ENCODE measurements around the gene PLCE1. TPM values are rescaled to one million over a fixed set of nuclear protein-coding genes. Genes with fewer than 3 reads are reported as not detected.
"Not testable (repeated sequence)": the region's sequence is repeated elsewhere in the genome, so short reads cannot be mapped to it uniquely, and the experiment has no call there.

Gene PLCE1
- total RNA-seq, result under 1 TPM in 1 of 2 donors, not detected in 1; 0.06 TPM

GRCh38 chr10:93993782-93994437 is at the start of gene PLCE1:
Gene PLCE1, plus strand, starts transcription at chr10:93993931. Its CDS starts 37,116 bp downstream, at chr10:94031047.
- Mint-ChIP-seq H3K4me1 (ENCODE audit: low read depth in 2 of 2) (peaks cover 0 to 4% of the 10 kb centered on the region in 2 donors), H3K27me3 (peaks cover 40 to 68% of the 10 kb centered on the region in 2 donors), H3K27ac (no peak within 1 kb of the TSS), H3K4me3 (peak within 1 kb of the TSS; percentile 6), H3K36me3 (peaks cover 7% of the 10 kb centered on the region), H3K9me3 (no peaks in the 10 kb centered on the region)
- ATAC-seq (peak; percentile 48 to 70), DNase-seq (ENCODE audit: low spot score) (no peak)

- ATAC-seq, result no peak
- H3K4me1 Mint-ChIP-seq (ENCODE audit: low read depth in 2 of 2), result no peaks in the 10 kb centered on the region
- no peak overlapping the region for H3K4me3 Mint-ChIP-seq
- H3K36me3 Mint-ChIP-seq, result no peaks in the 10 kb centered on the region
- H3K27ac Mint-ChIP-seq, result no peak overlapping the region
- H3K27me3 Mint-ChIP-seq, result peaks cover 11 to 23% of the 10 kb centered on the region in 2 donors
- no peak for DNase-seq (ENCODE audit: low spot score)
- H3K9me3 Mint-ChIP-seq, result no peaks in the 10 kb centered on the region
These were observed 47.9 kb upstream of the PLCE1 start for GRCh38 chr10:93945819-93946218.

- DNase-seq (ENCODE audit: low spot score) (no peak), ATAC-seq (no peak)
- Mint-ChIP-seq H3K9me3 (no peaks in the 10 kb centered on the region), H3K36me3 (no peaks in the 10 kb centered on the region), H3K4me1 (ENCODE audit: low read depth in 2 of 2) (no peaks in the 10 kb centered on the region), H3K4me3 (no peak overlapping the region), H3K27me3 (peaks cover 11 to 23% of the 10 kb centered on the region in 2 donors), H3K27ac (no peak overlapping the region)
These were observed 46.7 kb upstream of the PLCE1 start for GRCh38 chr10:93947055-93947454.

- H3K27me3 Mint-ChIP-seq, result peaks cover 11 to 23% of the 10 kb centered on the region in 2 donors
- DNase-seq (ENCODE audit: low spot score) (no peak), ATAC-seq (no peak)
- H3K27ac Mint-ChIP-seq, result no peak overlapping the region
- H3K36me3 Mint-ChIP-seq, result no peaks in the 10 kb centered on the region
- no peak overlapping the region for H3K4me3 Mint-ChIP-seq
- H3K9me3 Mint-ChIP-seq, result no peaks in the 10 kb centered on the region
- H3K4me1 Mint-ChIP-seq (ENCODE audit: low read depth in 2 of 2), result no peaks in the 10 kb centered on the region
These were observed 46.2 kb upstream of the PLCE1 start for GRCh38 chr10:93947524-93947923.

- Mint-ChIP-seq H3K4me1 (ENCODE audit: low read depth in 2 of 2) (no peaks in the 10 kb centered on the region), H3K9me3 (no peaks in the 10 kb centered on the region), H3K27me3 (peaks cover 3 to 8% of the 10 kb centered on the region in 2 donors), H3K4me3 (no peak overlapping the region), H3K27ac (no peak overlapping the region), H3K36me3 (no peaks in the 10 kb centered on the region)
- DNase-seq (ENCODE audit: low spot score) (no peak), ATAC-seq (no peak)
These were observed 41.8 kb upstream of the PLCE1 start for GRCh38 chr10:93951905-93952304.

GRCh38 chr10:93954299-93954698 is 39.4 kb upstream of the PLCE1 start:
- H3K27ac Mint-ChIP-seq, result no peak overlapping the region
- no peak overlapping the region for H3K4me3 Mint-ChIP-seq
- H3K9me3 Mint-ChIP-seq, result no peaks in the 10 kb centered on the region
- no peaks in the 10 kb centered on the region for H3K27me3 Mint-ChIP-seq
- DNase-seq (ENCODE audit: low spot score), result no peak
- no peaks in the 10 kb centered on the region for H3K36me3 Mint-ChIP-seq
- ATAC-seq, result no peak
- H3K4me1 Mint-ChIP-seq (ENCODE audit: low read depth in 2 of 2), result no peaks in the 10 kb centered on the region

- Mint-ChIP-seq H3K9me3 (no peaks in the 10 kb centered on the region), H3K36me3 (no peaks in the 10 kb centered on the region), H3K27me3 (no peaks in the 10 kb centered on the region), H3K4me3 (no peak overlapping the region), H3K27ac (no peak overlapping the region), H3K4me1 (ENCODE audit: low read depth in 2 of 2) (no peaks in the 10 kb centered on the region)
- ATAC-seq, result no peak
- no peak for DNase-seq (ENCODE audit: low spot score)
These were observed 38.9 kb upstream of the PLCE1 start for GRCh38 chr10:93954726-93955363.

- DNase-seq (ENCODE audit: low spot score) (no peak), ATAC-seq (no peak)
- Mint-ChIP-seq H3K4me3 (no peak overlapping the region), H3K27ac (no peak overlapping the region), H3K4me1 (ENCODE audit: low read depth in 2 of 2) (no peaks in the 10 kb centered on the region), H3K36me3 (no peaks in the 10 kb centered on the region), H3K9me3 (no peaks in the 10 kb centered on the region), H3K27me3 (no peaks in the 10 kb centered on the region)
These were observed 34.9 kb upstream of the PLCE1 start for GRCh38 chr10:93958834-93959233.

GRCh38 chr10:93960988-93961387 is 32.7 kb upstream of the PLCE1 start:
- not testable (repeated sequence) for H3K27ac Mint-ChIP-seq; H3K4me1 Mint-ChIP-seq (ENCODE audit: low read depth in 2 of 2); H3K36me3 Mint-ChIP-seq; H3K4me3 Mint-ChIP-seq; H3K9me3 Mint-ChIP-seq; DNase-seq (ENCODE audit: low spot score); H3K27me3 Mint-ChIP-seq
- ATAC-seq, result peak in 1 of 2 donors; percentile 31

GRCh38 chr10:93962973-93963372 is 30.8 kb upstream of the PLCE1 start:
- no peaks in the 10 kb centered on the region for H3K36me3 Mint-ChIP-seq
- H3K4me1 Mint-ChIP-seq (ENCODE audit: low read depth in 2 of 2), result no peaks in the 10 kb centered on the region
- no peak overlapping the region for H3K27ac Mint-ChIP-seq
- H3K4me3 Mint-ChIP-seq, result no peak overlapping the region
- DNase-seq (ENCODE audit: low spot score) (no peak), ATAC-seq (no peak)
- H3K27me3 Mint-ChIP-seq, result peaks cover 0 to 3% of the 10 kb centered on the region in 2 donors
- H3K9me3 Mint-ChIP-seq, result peaks cover 3% of the 10 kb centered on the region

GRCh38 chr10:93963434-93963833 is 30.3 kb upstream of the PLCE1 start:
- H3K4me1 Mint-ChIP-seq (ENCODE audit: low read depth in 2 of 2), result no peaks in the 10 kb centered on the region
- no peak overlapping the region for H3K27ac Mint-ChIP-seq
- H3K36me3 Mint-ChIP-seq, result no peaks in the 10 kb centered on the region
- peaks cover 0 to 3% of the 10 kb centered on the region in 2 donors for H3K27me3 Mint-ChIP-seq
- peaks cover 3% of the 10 kb centered on the region for H3K9me3 Mint-ChIP-seq
- H3K4me3 Mint-ChIP-seq, result no peak overlapping the region
- ATAC-seq, result no peak
- no peak for DNase-seq (ENCODE audit: low spot score)

- H3K4me3 Mint-ChIP-seq, result no peak overlapping the region
- ATAC-seq, result no peak
- H3K27me3 Mint-ChIP-seq, result peaks cover 0 to 3% of the 10 kb centered on the region in 2 donors
- no peak overlapping the region for H3K27ac Mint-ChIP-seq
- no peaks in the 10 kb centered on the region for H3K36me3 Mint-ChIP-seq
- no peaks in the 10 kb centered on the region for H3K4me1 Mint-ChIP-seq (ENCODE audit: low read depth in 2 of 2)
- DNase-seq (ENCODE audit: low spot score), result no peak
- H3K9me3 Mint-ChIP-seq, result peaks cover 3% of the 10 kb centered on the region
These were observed 27.8 kb upstream of the PLCE1 start for GRCh38 chr10:93965911-93966310.

- no peak for ATAC-seq
- Mint-ChIP-seq H3K27ac (no peak overlapping the region), H3K27me3 (peaks cover 3 to 4% of the 10 kb centered on the region in 2 donors), H3K36me3 (no peaks in the 10 kb centered on the region), H3K4me3 (no peak overlapping the region), H3K4me1 (ENCODE audit: low read depth in 2 of 2) (no peaks in the 10 kb centered on the region), H3K9me3 (peaks cover 3% of the 10 kb centered on the region)
- no peak for DNase-seq (ENCODE audit: low spot score)
These were observed 26.0 kb upstream of the PLCE1 start for GRCh38 chr10:93967756-93968155.

GRCh38 chr10:93968540-93968945 is 25.2 kb upstream of the PLCE1 start:
- Mint-ChIP-seq H3K27ac (no peak overlapping the region), H3K9me3 (peaks cover 3% of the 10 kb centered on the region), H3K27me3 (peaks cover 3 to 5% of the 10 kb centered on the region in 2 donors), H3K4me3 (no peak overlapping the region), H3K4me1 (ENCODE audit: low read depth in 2 of 2) (no peaks in the 10 kb centered on the region), H3K36me3 (no peaks in the 10 kb centered on the region)
- DNase-seq (ENCODE audit: low spot score) (no peak), ATAC-seq (no peak)
